Kidney glomerular epithelial cell (primary cell): ENCODE measurements around the gene SECISBP2.

Experiments
- DNase-seq: peaks from one replicate; lab custom pipeline; 2025; lab: John Stamatoyannopoulos, UW

The SECISBP2 gene

DNA sequence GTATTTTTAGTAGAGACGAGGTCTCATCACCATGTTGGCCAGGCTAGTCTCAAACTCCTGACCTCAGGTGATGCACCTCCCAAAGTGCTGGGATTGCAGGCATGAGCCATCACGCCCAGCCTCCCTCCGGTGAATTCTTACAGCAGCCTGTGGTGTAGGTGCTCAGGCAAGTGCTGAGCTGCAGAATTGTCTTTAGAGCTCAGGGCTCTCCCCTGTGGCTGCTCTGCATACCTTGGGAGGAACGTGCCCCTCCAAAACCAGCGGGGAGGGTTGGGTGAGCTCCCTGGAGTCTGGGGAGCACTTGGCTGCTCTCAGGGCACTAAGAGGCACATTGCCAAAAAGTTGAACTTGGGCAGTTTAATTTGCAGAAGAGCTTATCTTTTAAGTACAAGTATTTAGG is 29.4 kb downstream of the SECISBP2 start:
- no peak for DNase-seq

DNA sequence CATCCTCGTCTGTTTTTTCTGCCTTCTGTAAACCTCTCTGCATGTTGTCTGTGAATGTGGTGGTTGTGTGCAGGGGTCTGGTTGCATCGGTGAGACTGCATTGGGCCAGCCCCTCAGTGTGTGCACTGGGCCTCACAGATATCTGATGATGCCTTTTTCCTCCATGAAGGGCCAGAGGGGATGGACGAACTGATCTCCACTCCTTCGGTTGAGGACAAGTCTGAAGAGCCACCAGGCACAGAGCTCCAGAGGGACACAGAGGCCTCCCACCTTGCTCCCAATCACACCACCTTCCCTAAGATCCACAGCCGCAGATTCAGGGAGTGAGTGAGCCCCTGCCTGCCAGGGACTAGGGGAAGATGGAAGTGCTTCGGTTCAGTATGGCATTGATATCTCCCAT is 31.3 kb downstream of the SECISBP2 start:
- no peak for DNase-seq

DNA sequence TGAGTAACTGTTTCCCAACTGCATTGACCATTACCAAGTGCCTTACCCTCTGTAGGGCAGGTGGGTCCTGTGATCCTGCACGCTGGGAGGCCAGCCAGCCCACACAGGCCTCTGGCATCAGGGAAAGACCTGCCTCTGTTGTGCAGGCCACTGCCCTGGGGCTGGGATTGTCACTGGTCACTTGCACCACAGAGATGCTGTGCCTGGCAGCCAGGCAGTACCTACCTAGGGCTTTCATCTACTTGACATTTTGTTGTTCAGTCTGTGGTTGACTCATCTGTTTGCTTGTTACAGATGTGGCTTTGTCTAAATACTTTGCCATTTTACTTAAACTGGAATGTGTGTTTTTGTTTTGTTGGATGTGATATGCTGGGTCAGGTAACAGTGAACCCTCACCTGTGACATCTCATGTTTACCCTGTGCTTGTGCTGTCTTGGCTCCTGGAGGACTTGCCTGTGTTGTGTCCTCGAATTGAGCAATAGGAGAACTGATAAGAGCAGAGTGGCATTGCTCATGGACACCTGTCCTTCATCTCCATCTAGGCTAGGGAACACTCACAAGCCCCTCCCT is 32.8 kb downstream of the SECISBP2 start:
- DNase-seq = no peak

DNA sequence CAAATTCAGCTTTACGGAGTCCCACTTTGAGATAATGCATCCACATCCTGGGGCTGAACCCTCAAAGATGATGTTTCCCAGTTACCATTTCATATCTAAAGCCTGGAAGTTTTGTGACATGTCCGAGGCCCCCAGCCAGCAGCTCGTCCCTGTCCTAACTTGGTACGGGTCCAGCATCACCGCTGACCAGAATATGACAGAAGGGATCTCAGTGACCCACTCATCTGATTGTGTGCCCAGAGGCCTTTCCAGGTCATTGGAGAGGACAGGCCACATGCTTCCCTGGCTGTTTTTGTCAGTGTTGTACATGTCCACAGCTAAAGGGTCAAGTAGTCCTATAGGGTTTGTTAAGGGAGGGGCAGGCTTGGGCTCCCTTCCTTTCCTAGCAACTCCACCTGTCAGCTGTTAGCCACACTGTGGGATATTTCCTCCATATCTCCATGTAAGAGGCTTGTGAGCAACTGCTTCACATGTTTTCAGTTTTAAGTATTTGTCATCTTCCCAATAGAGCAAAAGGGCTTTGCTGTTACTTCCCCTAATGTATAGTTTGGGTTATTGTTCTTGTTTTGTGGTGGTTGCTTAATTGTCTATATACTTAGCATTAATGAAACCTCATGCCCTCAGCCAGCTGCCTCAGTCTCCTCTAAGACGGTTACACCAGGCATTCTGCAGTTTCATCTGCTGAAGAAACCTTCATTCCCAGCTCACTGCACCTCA is 33.4 kb downstream of the SECISBP2 start:
- no peak for DNase-seq

DNA sequence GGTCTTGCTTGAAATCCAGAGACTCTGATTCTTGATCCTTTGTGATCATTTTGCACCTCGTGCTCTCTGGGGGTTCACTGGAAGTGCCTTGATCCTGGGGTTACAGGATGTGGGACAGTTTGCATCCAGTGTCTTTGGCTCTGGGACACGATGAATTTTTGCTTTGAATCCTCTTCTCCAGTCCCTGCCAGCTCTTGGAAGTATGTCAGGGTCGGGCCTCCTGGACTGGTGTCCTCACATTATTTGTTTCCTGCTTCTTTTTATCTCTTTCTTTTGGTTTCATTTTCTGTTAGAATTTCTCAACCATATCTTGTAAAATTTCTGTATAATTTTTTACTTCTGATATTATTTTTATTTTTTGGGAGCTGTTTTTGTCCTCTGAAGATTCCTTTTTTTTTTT is 34.2 kb downstream of the SECISBP2 start:
- DNase-seq = no peak

DNA sequence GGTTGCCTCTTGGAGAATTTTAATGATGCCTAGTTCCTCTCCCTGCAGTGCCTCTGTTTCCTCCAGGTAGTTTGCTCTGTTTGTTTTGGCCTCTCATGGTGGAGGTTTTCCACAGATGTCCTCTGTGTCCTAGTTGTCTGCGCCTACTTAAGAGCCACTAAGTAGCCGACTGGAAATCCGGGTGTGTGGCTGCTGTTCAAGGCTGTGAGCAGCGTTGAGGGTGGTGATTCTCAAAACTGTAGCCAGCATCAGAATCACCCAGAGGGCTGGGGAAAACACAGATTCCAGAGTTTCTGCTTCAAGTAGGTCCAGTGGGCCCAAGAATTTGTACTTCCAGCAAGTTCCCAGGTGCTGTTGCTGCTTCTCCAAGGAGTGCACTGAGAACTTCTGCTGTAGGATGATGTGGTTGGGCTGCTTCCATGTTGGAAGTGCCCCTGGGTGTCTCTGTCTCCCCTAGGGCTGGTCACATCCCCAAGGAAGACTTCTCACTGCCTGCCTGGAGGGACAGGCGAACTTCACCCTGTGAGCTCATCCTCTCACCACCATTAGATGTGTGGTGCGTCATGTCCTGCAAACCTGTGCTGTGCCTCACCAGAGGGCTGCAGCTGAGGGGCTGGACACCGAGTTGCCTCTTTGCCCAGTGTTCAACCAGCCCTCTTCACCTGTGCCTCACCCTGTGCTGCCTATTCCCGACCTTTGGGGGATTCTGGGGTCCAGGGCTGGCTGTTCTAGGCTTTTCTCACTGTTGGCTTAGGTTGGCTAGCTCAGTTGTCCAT is 34.8 kb downstream of the SECISBP2 start:
- no peak for DNase-seq

DNA sequence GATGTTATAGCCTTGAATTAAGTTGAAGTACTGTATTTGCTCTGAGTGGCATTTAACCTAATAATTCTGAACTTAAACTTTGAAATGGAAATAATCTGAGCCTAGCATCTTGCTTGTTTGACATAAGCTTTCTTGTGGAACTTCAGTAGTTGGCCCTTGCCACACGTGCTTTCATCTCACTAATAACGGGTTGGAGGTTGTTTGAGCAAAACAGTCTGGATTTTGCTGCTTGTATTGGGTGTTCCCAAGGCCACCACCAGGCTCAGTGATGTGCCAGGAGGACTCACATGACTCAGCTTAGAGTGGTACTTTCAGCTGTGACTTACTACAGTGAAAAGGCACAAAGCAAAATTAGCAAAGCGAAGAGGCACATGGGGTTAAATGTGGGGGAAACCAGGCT is 35.7 kb downstream of the SECISBP2 start:
- DNase-seq = no peak

DNA sequence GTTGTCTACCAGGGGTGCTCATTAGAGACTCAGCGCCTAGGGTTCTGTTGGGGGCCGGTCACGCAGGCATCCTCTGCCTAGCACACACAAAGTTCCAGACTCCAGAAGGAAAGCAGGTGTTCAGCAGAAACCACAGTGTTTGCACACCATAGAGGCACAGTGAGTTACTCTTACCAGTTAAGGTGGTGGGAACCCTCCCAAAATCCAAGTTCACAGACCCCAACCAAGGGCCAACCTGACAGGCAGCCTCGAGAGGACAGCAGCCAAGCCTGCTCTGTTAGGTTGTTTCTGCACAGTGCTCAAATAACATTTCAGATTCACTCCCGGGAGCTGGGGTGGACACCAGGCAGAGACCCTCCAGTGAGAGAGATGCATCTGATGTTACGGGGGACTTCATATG is 36.2 kb downstream of the SECISBP2 start:
- DNase-seq = no peak

DNA sequence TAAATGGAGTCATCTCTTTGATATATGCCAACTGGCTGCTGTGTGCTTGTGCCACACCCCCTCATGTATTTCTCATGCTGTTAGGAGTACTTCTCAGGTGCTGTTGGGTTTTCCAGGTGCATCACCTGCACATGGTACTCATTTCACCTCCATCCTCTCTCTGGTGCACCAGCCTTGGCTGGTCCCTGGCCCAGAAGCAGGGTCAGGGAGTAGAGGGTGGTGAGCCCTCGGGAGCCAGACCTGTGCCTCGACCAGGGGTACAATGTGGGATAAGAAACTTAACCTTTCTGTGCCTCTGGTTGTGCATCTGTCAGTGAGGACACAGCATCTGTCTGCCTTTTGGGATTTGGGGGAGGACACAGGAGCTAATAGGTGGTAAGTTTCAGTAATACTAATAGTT is 38.5 kb downstream of the SECISBP2 start:
- DNase-seq = no peak

DNA sequence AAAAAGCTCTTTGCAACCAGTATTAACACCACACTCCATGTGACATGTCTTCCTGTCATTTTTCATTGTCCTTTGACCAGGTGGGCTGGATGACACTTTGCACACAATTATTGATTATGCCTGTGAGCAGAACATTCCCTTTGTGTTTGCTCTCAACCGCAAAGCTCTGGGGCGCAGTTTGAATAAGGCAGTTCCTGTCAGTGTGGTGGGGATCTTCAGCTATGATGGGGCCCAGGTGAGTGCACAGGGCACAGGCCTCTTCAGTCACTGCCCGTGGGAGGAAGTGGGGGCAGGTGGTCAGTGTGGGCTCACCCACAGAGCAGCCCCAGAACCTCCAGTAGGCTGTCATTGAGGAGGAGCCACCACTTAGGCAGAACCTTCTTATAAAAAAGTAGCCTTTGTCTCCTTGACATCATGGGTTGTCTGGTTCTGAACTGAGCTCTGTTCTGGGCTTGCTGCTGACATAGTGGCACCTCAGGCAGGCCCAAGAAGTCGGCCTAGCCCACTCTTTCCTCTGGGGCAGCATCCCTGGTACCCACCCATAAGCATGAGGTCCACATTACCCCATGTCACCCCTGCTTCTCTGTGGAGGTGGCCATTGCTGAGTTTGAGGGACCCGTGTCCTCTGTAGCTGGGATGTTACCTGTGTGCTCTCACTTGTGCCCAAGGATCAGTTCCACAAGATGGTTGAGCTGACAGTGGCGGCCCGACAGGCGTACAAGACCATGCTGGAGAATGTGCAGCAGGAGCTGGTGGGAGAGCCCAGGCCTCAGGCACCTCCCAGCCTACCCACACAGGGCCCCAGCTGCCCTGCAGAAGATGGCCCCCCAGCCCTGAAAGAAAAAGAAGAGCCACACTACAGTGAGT is 39.3 kb downstream of the SECISBP2 start:
- DNase-seq = no peak

DNA sequence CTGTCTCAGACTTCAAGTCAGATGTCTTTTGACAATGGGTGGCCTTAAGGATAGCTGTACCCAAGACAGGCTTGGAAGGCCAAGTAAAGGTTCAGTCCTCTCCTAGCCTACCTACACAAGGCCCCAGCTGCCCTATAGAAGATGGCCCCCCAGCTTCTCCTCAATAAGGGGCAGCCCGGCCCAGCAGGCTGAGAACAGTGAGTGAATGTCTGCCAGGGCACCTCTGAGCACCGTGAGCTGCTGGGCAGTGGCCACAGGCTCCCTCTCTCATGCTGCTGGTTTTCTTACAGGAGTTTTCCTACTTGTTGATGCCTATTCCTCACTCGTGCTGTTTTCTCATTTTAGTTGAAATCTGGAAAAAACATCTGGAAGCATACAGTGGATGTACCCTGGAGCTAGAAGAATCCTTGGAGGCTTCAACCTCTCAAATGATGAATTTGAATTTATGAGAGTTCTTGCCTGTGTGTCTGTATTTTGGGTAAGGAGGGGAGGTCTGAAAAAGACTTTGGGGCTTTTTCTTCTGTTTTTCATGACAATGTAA is 40.1 kb downstream of the SECISBP2 start:
- no peak for DNase-seq

DNA sequence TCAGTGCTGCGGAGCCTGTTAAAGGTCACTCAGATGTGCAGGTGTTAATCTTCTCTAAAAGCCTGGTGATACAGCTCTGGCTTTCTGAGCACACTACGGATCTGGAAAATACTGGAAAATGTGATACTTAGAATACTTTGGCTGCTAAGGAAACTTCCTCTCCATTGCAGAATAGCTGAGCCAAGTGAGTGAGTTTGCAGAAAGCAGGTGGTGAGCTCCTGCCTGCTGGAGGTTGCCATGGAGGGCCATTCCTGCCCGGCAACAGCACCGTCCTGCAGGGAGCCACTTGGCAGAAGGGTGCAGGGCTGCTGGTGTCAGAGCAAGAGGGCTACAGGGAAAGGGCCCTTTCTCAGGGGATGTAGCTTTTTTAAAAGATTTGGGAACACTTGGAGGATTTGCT is 40.7 kb downstream of the SECISBP2 start:
- no peak for DNase-seq

DNA sequence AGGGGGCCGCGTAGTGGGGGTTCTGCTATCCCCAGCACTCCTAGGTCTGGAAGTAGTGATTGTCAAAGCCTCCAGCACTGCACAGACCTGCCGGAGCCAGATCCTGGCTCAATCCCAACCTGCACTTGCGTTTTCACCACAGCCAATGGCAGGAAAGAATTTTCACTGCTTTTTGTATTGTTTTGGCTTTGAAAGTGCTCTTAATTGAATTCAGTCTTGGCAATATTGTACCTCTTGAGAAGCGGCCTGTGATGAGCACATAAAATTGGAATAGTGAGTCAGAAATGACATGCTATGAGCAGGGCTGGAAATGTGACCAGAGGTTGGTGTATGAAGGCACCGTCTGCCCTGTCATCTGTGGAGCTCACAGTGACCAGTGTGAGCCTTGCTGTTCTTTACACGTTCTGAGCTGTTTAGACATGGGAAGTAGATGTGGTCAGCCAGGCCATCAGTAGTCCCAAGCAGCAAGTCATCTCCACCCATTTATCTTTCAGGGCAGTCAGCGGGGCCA is 41.5 kb downstream of the SECISBP2 start:
- DNase-seq = no peak

DNA sequence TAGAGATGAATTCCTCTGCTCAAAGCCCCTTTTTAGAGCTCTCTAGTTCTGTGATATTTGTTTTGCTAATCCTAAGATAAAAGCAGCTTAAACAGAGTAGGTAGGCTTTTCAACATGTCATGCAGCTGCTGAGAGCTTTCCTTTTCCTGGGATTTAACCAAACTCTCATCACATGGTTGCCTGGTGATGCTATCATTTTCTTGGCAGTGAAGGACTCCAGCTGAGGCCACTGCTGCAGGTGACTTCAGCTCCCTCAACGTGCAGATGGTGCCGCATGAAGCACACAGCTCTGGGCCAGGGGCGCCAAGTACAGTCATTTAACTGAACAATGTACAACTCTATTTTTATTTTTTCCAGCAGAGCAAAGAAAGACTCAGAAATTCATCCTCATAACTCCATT is 42.2 kb downstream of the SECISBP2 start:
- no peak for DNase-seq

DNA sequence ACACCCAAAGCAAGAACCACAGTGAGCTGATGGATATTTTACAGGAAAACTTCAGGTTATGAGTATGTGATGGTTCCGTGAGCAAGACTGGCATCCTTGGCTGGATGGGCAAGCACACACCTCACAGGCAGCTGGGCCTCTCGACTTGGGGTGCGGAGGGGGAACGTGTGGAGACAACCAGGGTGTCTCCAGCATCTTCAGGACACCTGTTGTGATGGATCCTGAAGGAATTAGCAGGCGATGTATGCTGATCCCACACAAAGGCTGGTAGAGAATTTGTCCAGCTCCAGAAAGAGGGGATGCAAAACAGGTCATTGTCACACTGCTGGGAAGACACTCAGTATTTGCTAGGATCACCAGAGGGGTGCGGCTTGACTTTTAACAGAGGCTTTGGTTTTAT is 42.7 kb downstream of the SECISBP2 start:
- no peak for DNase-seq

DNA sequence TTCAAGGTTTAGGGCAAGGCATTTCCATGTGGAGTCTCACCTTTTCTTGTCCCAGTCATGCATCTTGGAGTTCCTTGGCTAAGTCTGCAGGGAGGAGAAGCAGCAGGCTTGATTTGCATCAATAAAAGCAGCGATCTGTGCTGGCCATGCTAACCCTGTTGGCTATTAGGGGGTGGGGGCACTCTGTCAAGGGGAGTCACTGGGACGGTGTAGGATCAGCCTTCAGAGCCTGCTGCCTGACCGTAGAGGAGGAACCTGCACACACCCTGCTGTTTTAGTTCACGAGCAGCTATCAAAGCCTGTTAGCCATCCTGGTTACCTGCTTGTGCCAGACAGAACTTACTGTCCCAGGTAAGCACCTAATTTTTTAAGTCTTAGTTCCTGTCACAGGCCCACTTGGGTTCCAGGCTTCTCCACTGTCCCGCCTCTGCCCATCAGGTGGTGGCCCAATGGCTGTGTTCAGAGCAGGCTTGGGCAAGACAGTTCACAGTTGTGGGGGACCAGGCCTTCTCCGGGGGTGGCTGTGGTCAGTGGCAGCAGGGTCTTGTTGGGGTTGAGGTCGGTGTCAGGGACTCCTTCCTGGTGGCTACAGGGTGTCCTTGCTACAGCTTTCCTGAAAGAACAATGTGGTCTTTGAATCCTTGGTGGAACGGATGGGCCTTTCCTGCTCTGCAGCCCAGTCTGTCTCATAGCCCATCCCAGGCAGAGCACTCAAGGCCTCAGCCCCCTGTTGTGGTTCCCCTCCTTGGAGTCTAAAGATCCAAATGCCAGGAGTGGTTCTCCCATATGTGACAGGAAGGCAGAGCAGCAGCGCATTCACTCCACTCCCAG is 43.7 kb downstream of the SECISBP2 start:
- no peak for DNase-seq

DNA sequence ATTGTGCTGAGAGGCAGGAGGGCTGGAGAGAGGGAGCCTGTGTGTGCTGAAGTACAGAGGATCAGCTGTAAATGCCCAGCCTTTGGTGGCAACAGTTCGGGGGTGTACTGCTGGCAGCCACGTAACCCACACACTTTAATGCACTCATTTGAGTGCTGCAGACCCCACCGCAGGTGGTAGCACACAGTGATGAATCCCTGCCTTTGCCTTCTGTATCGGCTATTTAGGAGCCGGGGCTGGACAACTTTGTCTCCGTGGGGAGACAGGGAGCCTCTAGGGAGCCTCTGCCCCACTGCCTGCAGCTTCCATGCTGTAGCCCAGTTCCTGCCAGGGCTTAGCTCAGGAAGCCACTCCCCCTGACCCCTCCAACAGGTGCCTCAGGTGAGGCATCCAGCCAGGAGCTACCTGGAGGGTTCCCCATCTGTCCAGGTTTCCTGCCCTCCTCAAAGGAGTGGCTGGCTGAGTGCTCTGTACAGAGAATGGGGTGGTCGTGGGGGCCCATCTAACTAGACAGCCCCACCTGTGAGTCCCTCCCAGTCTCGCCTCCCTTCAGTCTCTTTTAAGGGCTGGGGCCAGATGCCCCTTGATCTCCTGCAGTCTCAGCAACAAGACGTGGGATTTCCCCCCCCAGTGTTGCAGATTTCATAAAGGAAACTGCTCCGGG is 44.5 kb downstream of the SECISBP2 start:
- no peak for DNase-seq

DNA sequence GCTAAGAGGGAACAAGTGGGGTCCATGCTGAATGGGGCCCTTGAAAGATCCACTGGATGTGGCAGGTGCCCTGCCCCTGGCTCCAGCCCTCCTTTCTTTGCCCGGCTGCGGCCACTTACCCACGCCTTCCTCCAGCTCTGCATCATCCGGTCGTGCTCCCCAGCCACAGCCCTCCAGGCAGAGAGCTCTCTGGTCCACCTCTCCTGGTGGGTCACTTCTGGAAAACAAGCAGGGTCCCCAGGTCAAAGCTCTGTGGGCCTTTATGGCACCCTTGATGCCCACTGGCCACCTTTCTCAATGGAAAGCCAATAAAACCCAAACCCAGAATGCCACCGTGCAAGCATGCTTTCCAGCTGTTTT is 45.0 kb downstream of the SECISBP2 start:
- DNase-seq = no peak

DNA sequence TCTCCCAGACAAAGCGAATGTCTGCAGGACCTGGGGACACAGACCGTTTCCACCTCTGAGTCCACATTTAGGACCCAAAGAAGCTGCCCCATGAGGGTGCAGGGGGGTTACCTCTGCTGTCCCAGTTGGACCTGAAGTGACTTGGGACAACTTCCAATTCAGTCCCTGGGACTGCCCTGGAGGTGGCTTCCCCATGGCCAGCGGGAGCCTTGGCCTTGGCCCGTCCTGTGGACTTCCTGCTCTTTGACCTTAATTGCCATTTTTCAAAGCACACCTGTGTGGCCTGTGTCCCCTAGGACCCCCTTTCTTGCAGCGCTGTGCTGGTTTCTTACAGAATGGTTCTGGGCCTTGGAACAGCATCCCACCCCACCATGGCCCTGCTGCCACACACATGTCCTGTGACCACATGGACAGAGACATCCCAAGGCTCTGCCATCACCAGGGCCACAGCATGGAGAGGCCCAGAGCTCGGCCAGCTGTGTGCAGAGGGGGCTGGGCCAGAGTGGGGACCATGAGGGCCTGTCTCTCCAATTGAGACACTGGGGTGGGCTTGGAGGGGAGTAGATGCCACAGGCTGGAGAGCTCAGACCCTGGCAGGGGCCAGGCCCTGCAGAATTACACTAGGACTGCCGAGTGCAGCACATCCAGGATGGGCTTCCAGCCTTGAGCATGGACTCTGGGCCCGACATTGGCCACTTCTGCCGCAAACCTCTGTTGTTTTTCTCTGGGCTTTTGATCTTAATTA is 45.8 kb downstream of the SECISBP2 start:
- DNase-seq = no peak
